NCI-H2029 treated with DMSO at 0.1 percent for 48 hours (cell line): ENCODE measurements around the gene UVRAG.
A peak's percentile ranks its signal among the peaks of the same experiment; 100 is the strongest.

ENCODE experiments used
- DNase-seq: peaks from one replicate; lab custom pipeline; 2025; lab: John Stamatoyannopoulos, UW

UVRAG gene

GRCh38 chr11:75809991-75810390, 5.0 kb upstream of the UVRAG start:
- DNase-seq: no peak

- DNase-seq: no peak
Observed at GRCh38 chr11:75810637-75811390, 4.2 kb upstream of the UVRAG start.

- DNase-seq: no peak
Observed at GRCh38 chr11:75811485-75811884, 3.5 kb upstream of the UVRAG start.

- DNase-seq: no peak
Observed at GRCh38 chr11:75812542-75813040, 2.4 kb upstream of the UVRAG start.

GRCh38 chr11:75813124-75813523, 1.9 kb upstream of the UVRAG start:
- no peak for DNase-seq

GRCh38 chr11:75813622-75814039, 1.4 kb upstream of the UVRAG start:
- DNase-seq: no peak

- peak; percentile 73 for DNase-seq
Observed at GRCh38 chr11:75814363-75814676, 690 bp upstream of the UVRAG start.

GRCh38 chr11:75815345-75816168, 547 bp downstream of the UVRAG start:
- DNase-seq: no peak

- DNase-seq: no peak
Observed at GRCh38 chr11:75816561-75817239, 1.7 kb downstream of the UVRAG start.

- no peak for DNase-seq
Observed at GRCh38 chr11:75820645-75821044, 5.6 kb downstream of the UVRAG start.

GRCh38 chr11:75821202-75821601, 6.2 kb downstream of the UVRAG start:
- DNase-seq: no peak

GRCh38 chr11:75822541-75822940, 7.5 kb downstream of the UVRAG start:
- no peak for DNase-seq

- DNase-seq: no peak
Observed at GRCh38 chr11:75823415-75823814, 8.4 kb downstream of the UVRAG start.

- no peak for DNase-seq
Observed at GRCh38 chr11:75823946-75824345, 8.9 kb downstream of the UVRAG start.

GRCh38 chr11:75826461-75827230, 11.6 kb downstream of the UVRAG start:
- DNase-seq: no peak

GRCh38 chr11:75827562-75827961, 12.6 kb downstream of the UVRAG start:
- DNase-seq: no peak

- no peak for DNase-seq
Observed at GRCh38 chr11:75831915-75832502, 17.0 kb downstream of the UVRAG start.

GRCh38 chr11:75834728-75835127, 19.7 kb downstream of the UVRAG start:
- DNase-seq: no peak

GRCh38 chr11:75836417-75836816, 21.4 kb downstream of the UVRAG start:
- no peak for DNase-seq

GRCh38 chr11:75839851-75840250, 24.8 kb downstream of the UVRAG start:
- no peak for DNase-seq

- DNase-seq: no peak
Observed at GRCh38 chr11:75840522-75840921, 25.5 kb downstream of the UVRAG start.

- no peak for DNase-seq
Observed at GRCh38 chr11:75841739-75842138, 26.7 kb downstream of the UVRAG start.
